Activated naive CD4-positive, alpha-beta T cell treated with anti-CD3 and anti-CD28 coated beads, Interleukin-2, amount 50 U/mL, for 72 hours (primary cell): Measurements from ENCODE around the gene RIT2. TPM values are rescaled to one million over a fixed set of nuclear protein-coding genes. Genes with fewer than 3 reads are reported as not detected.
"Not testable (repeated sequence)": the region's sequence is repeated elsewhere in the genome, so short reads cannot be mapped to it uniquely, and the experiment has no call there.

ENCODE experiments used
- ATAC-seq, 2 donors: fragments of 150-1000 bp; cut with Tn5 transposase; 2 replicates each; pipeline ENCODE4 v1.10.0; 2021; ENCODE audit warnings: mild to moderate bottlenecking in 2 of 2, moderate library complexity in 2 of 2
- DNase-seq, 2 donors: peaks; one replicate each; pipeline ENCODE4 v3.0.0; 2021 to 2022; ENCODE audit warnings: low spot score in 2 of 2
- H3K27ac Mint-ChIP-seq, 2 donors: one replicate each; pipeline ENCODE4 v1.8.0; 2022; ENCODE audit warnings: mild to moderate bottlenecking in 2 of 2, mixed read lengths in 2 of 2
- H3K36me3 Mint-ChIP-seq, 2 donors: one replicate each; pipeline ENCODE4 v1.8.0; 2022; ENCODE audit warnings: mixed read lengths in 2 of 2
- H3K9me3 Mint-ChIP-seq, 2 donors: one replicate each; pipeline ENCODE4 v1.8.0; 2022; ENCODE audit warnings: mixed read lengths in 2 of 2
- total RNA-seq, 2 donors: library from RNA; stranded (reverse); gene quantifications; one replicate each; pipeline ENCODE4 v1.2.3, GENCODE V29; 2022

Gene RIT2
- total RNA-seq, 2 donors from 2014 or later, result not detected

- no peak for DNase-seq
- H3K27ac Mint-ChIP-seq, result no peak overlapping the region
- no peaks in the 10 kb centered on the region for H3K36me3 Mint-ChIP-seq
- no peak for ATAC-seq
- peaks cover 4 to 6% of the 10 kb centered on the region in 2 donors for H3K9me3 Mint-ChIP-seq
These were observed 260.9 kb downstream of the RIT2 start for GRCh38 chr18:42854558-42854957.

DNA sequence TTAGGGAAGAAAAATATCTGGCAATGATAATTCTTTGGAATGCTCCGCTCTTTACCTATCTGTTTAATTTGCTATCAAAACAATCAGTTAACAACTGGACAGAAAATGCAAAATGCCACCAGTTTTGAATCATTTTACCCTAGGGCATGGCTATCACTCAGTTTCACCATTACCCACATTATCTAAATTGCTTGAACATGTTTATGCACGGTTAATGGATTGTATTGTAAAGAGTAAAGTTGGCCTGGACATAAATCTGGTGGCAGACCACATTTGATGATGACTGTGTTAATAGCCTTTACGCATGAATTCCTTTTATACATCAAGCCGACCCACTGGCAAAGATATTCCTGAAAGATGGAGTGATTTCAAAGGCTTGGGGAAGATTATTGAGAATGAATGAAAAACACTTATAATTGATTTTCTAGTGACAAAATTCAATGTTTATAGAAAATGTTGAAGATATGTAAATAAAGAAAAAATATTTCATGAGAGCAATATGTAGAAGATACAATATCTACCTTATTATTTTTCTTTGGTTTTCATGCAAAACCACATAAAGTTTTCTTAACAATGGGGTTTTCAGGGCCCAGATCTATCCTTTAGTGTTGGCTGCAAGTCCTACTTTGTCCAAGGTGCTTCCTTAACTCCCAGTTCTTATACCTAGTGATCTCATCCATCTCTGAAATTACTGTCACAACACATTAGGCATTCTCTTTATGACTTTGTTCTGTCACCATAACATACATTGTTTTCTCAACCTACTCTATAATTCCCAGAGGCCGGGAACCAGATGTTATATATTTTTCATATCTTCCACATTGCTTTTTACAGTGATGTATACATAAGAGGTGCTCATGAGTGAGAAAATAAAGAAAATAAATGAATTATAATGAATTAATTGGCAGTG is 265.1 kb downstream of the RIT2 start:
- ATAC-seq (no peak), DNase-seq (no peak)
- Mint-ChIP-seq H3K36me3 (no peaks in the 10 kb centered on the region), H3K9me3 (peaks cover 0 to 3% of the 10 kb centered on the region in 2 donors), H3K27ac (no peak overlapping the region)

DNA sequence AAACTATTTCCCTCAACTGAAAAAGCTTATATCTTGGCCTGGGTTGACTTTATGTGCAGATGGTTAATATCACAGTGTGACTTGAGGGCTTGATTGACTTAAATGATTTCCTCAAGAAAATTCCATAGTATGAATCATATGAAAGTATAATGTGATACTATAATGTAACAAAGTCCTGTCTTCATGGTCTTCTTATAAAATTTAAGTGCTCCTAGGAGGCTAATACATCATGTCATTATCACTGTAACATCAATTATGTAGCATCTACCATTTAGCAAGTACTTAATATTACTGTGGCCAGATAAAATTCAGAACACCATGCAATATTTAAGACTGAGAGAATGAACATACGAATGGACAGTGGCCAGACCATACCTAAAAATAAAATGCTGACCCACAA is 276.1 kb downstream of the RIT2 start:
- ATAC-seq (no peak), DNase-seq (no peak)
- Mint-ChIP-seq H3K9me3 (peaks cover 4 to 12% of the 10 kb centered on the region in 2 donors), H3K36me3 (no peaks in the 10 kb centered on the region), H3K27ac (no peak overlapping the region)

DNA sequence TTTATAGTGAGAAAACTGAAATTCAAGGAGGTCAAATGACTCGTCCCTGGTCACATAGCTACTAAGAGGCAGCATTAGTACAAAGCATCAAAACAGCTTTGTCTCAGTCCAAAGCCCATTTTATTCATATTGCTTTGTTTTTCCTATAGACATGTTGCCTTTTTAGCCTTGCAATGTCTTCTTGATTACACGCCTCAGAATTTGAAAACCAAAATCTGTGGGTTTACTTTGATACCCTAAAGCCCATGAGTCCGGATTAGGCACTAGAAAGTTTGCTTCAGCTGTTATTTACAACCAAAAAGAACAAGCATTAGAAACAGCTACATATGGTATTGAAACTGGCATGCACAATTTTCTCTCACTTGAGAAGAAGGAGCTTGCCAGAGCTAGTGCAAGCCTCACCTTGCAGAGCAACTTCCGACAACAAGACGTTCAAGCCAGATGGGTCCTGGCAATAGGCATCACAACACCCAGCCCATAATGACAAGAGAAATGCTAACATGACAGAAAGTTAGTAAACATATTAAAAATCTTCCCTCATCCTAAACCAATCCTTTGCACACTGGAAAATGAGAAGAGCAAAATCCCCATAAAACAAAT is 276.8 kb downstream of the RIT2 start:
- ATAC-seq (no peak), DNase-seq (no peak)
- H3K27ac Mint-ChIP-seq, result no peak overlapping the region
- no peaks in the 10 kb centered on the region for H3K36me3 Mint-ChIP-seq
- peaks cover 2 to 10% of the 10 kb centered on the region in 2 donors for H3K9me3 Mint-ChIP-seq

DNA sequence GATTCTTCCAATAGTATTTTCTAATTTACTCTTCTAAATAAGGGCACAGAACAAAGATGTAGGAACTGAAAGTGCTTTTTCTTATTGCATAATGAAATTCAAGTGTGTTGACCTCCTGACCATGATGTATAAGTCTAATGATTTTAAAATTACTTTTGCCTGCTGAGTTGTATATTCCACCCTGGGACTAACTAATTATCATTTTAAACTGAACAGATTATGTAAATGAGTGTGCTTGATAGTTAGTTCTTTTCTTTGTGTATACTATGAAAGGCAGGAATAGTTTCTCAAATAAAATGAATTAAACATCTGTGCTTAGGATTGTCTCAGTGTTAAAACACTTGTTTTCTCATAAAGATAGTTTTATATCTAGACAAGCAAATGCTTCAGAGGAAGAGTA is 284.5 kb downstream of the RIT2 start:
- DNase-seq, result no peak
- Mint-ChIP-seq H3K36me3 (no peaks in the 10 kb centered on the region), H3K9me3 (peaks cover 11 to 20% of the 10 kb centered on the region in 2 donors), H3K27ac (no peak overlapping the region)
- ATAC-seq, result no peak

DNA sequence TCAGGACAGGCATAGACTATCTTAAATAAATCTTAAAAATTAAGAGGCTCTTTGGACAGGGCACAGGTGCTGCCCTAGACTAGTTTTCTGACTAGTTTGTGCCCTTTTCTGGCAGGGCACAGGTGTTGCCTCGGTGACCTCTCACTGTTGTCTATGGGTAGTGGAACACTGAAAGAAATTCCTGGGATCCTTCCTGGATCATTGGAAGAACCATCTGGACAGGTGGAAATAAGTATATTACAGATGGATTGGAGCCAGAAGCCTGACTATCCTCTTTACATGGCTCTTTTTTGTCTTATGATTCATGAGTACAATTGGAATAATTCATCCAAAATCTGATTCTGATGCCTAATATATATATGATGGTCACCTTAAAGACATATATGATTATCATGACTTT is 286.6 kb downstream of the RIT2 start:
- H3K36me3 Mint-ChIP-seq, result no peaks in the 10 kb centered on the region
- H3K27ac Mint-ChIP-seq, result no peak overlapping the region
- peaks cover 11 to 20% of the 10 kb centered on the region in 2 donors for H3K9me3 Mint-ChIP-seq
- DNase-seq (no peak), ATAC-seq (no peak)

GRCh38 chr18:42824178-42824577 is 291.3 kb downstream of the RIT2 start:
- H3K27ac Mint-ChIP-seq, result no peak overlapping the region
- H3K9me3 Mint-ChIP-seq, result peaks cover under 1% of the 10 kb centered on the region in 2 donors
- no peak for DNase-seq
- no peaks in the 10 kb centered on the region for H3K36me3 Mint-ChIP-seq
- no peak for ATAC-seq

DNA sequence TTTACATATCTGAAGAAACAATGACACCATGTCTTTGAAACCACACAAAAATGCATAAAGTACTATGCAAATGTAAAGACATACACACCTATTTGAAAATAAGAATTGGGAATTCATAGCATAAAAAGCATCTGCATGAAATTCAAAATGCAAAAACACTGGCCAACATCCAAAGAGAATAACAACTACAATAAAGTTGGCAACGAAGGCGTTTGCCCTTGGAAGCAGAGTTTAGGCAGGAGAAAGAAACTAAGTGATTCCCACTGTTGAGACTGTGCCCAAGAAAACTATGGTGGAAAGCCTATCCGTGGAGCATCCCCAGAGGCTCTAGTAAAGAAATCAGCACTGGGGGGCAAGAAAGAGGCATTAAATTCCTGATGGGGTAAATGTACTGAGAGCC is 292.8 kb downstream of the RIT2 start:
- H3K36me3 Mint-ChIP-seq, result no peaks in the 10 kb centered on the region
- peaks cover 0 to 5% of the 10 kb centered on the region in 2 donors for H3K9me3 Mint-ChIP-seq
- no peak overlapping the region for H3K27ac Mint-ChIP-seq

GRCh38 chr18:42821492-42821891 is 294.0 kb downstream of the RIT2 start:
- ATAC-seq, result no peak
- DNase-seq, result no peak
- Mint-ChIP-seq H3K9me3 (peaks cover 3 to 5% of the 10 kb centered on the region in 2 donors), H3K27ac (no peak overlapping the region), H3K36me3 (no peaks in the 10 kb centered on the region)

More for the DNA sequence above, 292.8 kb downstream of the RIT2 start:
- DNase-seq (no peak), ATAC-seq (no peak)

DNA sequence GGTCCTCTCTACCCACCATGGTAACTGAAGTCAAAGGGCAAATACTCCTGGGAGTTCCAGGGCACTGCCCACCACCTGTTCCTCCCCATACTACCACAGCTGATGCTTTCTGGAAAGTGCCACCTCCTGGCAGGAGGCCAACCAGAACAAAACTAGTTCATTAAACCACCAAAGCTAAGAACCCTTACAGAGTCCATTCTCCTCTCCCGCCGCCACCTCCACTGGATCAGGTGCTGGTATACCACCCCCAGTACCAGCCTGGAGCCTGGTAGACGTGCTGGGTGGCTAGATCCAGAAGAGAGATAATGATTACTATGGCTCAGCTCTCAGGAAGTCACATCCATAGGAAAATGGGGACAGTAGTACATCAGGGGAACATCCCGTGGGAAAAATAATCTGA is 300.9 kb downstream of the RIT2 start:
- Mint-ChIP-seq H3K9me3 (peaks cover 13 to 15% of the 10 kb centered on the region in 2 donors), H3K27ac (no peak overlapping the region), H3K36me3 (no peaks in the 10 kb centered on the region)
- ATAC-seq (no peak), DNase-seq (no peak)

DNA sequence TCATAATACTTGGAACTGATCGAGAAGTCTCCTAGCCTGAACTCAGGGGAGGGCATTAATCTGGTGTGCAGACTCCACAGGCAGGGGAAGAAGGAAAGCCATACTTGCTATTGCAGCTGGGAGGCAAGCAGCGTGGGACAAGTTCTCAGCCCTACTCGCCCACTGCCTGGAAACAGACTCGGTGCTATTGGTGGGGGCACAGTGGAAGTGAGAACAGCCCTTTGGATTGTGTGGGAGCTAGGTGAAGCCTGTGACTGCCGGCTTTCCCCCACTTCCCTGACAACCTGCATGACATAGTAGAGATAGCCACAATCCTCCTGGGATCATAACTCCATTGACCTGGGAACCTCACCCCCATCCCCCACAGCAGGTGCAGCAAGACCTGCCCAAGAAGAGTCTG is 301.3 kb downstream of the RIT2 start:
- H3K27ac Mint-ChIP-seq, result no peak overlapping the region
- DNase-seq (no peak), ATAC-seq (no peak)
- peaks cover 13 to 15% of the 10 kb centered on the region in 2 donors for H3K9me3 Mint-ChIP-seq
- H3K36me3 Mint-ChIP-seq, result no peaks in the 10 kb centered on the region

- DNase-seq, result no peak
- no peak overlapping the region for H3K27ac Mint-ChIP-seq
- ATAC-seq, result no peak
- H3K9me3 Mint-ChIP-seq, result peaks cover 10 to 15% of the 10 kb centered on the region in 2 donors
- no peaks in the 10 kb centered on the region for H3K36me3 Mint-ChIP-seq
These were observed 301.9 kb downstream of the RIT2 start for GRCh38 chr18:42813570-42813969.

GRCh38 chr18:42807887-42808286 is 307.6 kb downstream of the RIT2 start:
- peaks cover 0 to 7% of the 10 kb centered on the region in 2 donors for H3K9me3 Mint-ChIP-seq
- ATAC-seq (no peak), DNase-seq (no peak)
- no peak overlapping the region for H3K27ac Mint-ChIP-seq
- no peaks in the 10 kb centered on the region for H3K36me3 Mint-ChIP-seq

- ATAC-seq, result no peak
- Mint-ChIP-seq H3K9me3 (peaks cover 4 to 10% of the 10 kb centered on the region in 2 donors), H3K27ac (no peak overlapping the region), H3K36me3 (no peaks in the 10 kb centered on the region)
- no peak for DNase-seq
These were observed 313.8 kb downstream of the RIT2 start for GRCh38 chr18:42801706-42802105.

GRCh38 chr18:42798606-42799170 is 316.8 kb downstream of the RIT2 start:
- DNase-seq (no peak), ATAC-seq (no peak)
- H3K27ac Mint-ChIP-seq, result no peak overlapping the region
- peaks cover 7 to 18% of the 10 kb centered on the region in 2 donors for H3K9me3 Mint-ChIP-seq
- no peaks in the 10 kb centered on the region for H3K36me3 Mint-ChIP-seq

DNA sequence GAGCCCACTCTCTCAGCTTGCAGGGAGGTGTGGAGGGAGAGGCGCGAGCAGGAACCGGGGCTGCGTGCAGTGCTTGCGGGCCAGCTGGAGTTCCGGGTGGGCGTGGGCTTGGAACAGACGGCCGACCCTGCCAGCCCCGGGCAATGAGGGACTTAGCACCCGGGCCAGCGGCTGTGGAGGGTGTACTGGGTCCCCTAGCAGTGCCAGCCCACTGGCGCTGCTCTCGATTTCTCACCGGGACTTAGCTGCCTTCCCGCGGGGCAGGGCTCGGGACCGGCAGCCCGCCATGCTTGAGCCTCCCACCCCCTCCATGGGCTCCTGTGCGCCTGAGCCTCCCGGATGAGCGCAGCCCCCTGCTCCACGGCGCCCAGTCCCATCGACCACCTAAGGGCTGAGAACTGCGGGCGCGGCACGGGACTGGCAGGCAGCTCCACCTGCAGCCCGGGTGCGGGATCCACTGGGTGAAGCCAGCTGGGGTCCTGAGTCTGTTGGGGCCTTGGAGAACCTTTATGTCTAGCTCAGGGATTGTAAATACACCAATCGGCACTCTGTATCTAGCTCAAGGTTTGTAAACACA is 320.2 kb downstream of the RIT2 start:
- not testable (repeated sequence) for H3K27ac Mint-ChIP-seq, DNase-seq, ATAC-seq, H3K36me3 Mint-ChIP-seq
- peaks cover 10 to 17% of the 10 kb centered on the region in 2 donors for H3K9me3 Mint-ChIP-seq

GRCh38 chr18:42792731-42793130 is 322.8 kb downstream of the RIT2 start:
- Mint-ChIP-seq H3K9me3 (peaks cover 10 to 18% of the 10 kb centered on the region in 2 donors), H3K36me3 (no peaks in the 10 kb centered on the region), H3K27ac (no peak overlapping the region)
- ATAC-seq (no peak), DNase-seq (no peak)
